Forelimb muscle (tissue), 1 donor: Measurements from ENCODE around the gene SGCA. TPM values are rescaled to one million over a fixed set of nuclear protein-coding genes. Genes with fewer than 3 reads are reported as not detected.

Experiments used
- DNase-seq: peaks from one replicate; pipeline ENCODE4 v3.0.0-alpha.2; 2013; ENCODE audit warnings: low read depth
- polyA plus RNA-seq: library from polyadenylated mRNA; unstranded; fragments of 120-200 nt; gene quantifications from one replicate; pipeline ENCODE4 v1.2.1, GENCODE V29; 2013; ENCODE audit not compliant: insufficient read length

Gene SGCA
- polyA plus RNA-seq, 1 donor: 368 TPM

- DNase-seq: no peak
These were observed 31.3 kb upstream of the SGCA start for GRCh38 chr17:50134206-50135110.

DNA sequence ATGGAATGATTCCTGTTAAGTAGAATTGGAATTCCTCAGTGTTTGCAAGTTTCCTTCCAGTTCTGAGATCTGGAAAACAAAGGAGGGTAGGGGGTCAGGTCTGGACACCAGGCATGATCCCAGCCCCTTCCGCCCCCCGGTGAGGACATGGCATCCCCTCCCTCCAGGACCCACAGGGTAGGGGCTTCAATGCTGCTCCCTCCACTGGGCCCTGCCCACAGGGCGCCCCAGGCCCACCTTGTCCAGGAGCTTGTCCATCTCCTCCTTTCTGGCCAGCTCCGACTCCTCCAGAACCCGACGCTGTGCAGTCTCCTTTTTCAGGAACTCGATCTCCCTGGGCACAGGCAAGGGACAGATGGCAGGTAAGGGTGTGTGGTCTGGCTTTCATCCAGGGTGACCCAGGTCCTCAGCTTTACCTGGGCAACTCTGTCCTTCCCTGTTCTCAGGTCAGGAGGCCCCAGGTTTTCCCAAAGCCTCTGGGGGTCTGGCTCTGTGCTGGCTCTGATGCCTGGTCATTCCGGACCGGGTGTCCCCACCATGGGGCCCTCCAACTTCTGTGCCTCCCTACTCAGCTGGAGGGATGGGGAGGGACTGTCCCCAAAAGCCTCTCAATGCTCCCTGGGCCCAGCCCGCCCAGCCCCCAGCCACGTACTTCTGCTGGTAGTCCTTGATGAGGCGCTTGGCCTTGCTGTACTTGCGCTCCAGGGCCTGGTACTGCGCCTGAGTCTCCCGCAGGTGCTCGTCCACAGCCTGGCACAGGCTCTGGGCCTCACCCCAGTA, 30.3 kb upstream of the SGCA start:
- no peak for DNase-seq

- DNase-seq: no peak
These were observed 29.6 kb upstream of the SGCA start for GRCh38 chr17:50136096-50136687.

GRCh38 chr17:50137042-50137441, 28.8 kb upstream of the SGCA start:
- DNase-seq: no peak

GRCh38 chr17:50139185-50139783, 26.5 kb upstream of the SGCA start:
- DNase-seq: no peak

- DNase-seq: no peak
These were observed 25.6 kb upstream of the SGCA start for GRCh38 chr17:50139950-50140885.

DNA sequence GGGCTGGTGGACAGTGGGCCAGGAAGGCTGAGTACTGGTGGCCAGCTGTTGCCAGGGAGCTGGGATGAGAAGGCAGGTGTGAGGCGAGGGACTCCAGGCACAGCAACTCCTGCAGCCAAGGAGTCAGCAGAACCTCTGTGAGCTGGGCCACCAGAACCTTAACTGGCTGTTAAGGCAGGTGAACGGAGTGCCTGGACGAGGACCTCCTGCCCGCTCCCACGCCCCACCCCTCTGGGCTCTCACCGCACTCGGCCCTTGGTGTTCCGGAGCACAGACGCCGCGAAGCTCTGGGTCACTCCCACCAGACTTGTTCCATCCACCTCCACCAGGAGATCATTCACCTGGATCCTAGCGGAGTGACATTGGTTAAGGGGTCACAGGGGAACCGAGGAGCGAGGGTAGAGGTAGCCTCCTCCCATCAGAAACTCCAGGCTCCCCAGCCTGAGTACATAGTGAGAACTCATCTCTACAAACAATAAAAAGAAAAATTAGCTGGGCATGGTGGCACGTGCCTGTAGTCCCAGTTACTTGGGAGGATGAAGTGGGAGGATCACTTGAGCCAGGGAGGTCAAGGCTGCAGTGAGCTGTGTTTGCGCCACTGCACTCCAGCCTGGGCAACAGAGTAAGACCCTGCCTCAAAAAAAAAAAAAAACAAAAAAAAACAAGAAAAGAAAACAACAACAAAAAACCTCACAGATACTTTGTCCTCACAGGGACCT, 24.6 kb upstream of the SGCA start:
- no peak for DNase-seq

- DNase-seq: no peak
These were observed 24.1 kb upstream of the SGCA start for GRCh38 chr17:50141745-50142110.

GRCh38 chr17:50143461-50144176, 22.2 kb upstream of the SGCA start:
- no peak for DNase-seq

DNA sequence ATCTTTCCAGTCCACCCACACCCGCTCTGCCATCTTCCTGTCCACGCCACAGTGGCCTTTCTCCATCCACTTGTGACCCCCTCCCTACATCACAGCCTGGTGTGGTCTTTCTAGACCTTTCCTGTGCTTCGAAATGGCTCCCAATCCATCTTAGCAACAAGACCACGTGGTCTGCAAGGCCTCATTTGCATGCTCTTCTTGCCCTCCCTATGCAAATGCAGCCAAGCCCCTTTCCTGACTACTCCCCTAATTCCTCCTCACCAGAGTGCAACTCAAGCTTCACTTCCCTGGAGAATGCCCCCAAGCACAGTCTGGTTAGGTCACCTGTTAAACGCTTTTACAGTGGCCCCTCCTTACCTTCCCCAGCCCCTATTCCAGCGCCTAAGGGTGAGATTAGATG, 21.4 kb upstream of the SGCA start:
- no peak for DNase-seq

DNA sequence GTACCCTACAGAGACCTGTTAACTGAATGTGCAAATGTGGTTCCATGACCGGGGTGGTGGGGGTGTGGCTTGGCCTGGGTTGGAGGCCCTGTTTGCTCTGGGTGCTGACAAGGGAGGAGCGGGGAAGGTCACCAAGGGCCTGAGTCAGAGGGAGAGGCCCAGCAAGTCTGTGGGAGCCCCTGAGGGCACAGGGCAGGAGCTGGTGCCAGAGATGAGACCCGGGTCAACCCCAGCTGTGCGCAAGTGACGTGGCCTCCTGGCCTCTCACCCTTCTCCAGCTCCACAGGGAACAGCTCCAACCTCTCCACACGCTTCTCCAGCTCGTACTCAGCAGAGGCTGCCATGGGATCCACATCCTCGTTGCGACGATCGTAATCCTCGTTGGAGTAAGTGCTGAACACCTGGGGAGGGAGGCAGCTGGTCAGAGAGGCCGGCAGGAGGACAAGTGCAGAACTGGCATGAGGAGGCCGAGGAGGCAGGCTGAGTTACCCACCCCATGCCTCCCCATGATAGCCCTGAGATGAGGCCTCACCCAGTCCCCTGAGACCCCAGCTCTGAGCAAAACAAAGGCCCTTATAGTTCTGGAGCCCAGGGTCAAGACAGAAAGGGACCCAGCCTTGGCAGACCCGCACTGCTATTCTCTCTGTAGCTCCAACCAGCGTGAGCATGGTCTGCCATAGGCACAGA, 20.8 kb upstream of the SGCA start:
- no peak for DNase-seq

DNA sequence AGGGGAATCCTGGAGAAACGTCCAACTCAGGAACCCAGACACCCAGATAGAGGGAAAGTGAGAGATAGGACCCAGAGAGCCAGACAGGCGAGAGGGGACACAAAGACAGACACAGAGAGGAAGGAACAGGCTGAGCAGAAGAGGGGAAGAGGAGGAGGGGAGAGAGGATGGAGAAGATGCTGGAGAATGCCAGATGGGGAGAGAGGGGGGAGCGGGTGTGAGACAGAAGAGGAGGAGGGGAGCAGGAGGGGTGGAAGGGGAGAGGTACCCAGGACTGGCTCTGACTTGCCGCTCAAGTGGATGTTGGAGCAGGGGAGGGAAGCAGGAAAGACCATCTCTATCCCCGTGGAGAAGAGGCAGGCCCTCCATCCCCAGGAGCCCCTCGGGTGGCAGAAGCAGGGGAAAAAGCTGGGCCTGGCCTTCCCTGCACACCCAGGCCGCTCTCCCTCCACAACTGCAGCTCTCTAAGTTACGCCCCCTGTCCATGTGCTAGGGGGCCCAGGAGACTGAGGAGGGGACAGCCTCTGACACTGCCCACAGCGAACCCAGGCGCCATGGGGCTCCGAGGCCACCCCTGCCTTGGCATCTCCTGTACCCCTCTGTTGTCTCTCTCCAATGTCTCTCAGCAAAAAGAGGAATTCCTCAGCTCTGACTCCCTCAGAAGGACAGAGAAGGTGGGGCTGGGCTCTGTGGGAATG, 20.1 kb upstream of the SGCA start:
- DNase-seq: no peak

GRCh38 chr17:50146230-50146926, 19.4 kb upstream of the SGCA start:
- no peak for DNase-seq

DNA sequence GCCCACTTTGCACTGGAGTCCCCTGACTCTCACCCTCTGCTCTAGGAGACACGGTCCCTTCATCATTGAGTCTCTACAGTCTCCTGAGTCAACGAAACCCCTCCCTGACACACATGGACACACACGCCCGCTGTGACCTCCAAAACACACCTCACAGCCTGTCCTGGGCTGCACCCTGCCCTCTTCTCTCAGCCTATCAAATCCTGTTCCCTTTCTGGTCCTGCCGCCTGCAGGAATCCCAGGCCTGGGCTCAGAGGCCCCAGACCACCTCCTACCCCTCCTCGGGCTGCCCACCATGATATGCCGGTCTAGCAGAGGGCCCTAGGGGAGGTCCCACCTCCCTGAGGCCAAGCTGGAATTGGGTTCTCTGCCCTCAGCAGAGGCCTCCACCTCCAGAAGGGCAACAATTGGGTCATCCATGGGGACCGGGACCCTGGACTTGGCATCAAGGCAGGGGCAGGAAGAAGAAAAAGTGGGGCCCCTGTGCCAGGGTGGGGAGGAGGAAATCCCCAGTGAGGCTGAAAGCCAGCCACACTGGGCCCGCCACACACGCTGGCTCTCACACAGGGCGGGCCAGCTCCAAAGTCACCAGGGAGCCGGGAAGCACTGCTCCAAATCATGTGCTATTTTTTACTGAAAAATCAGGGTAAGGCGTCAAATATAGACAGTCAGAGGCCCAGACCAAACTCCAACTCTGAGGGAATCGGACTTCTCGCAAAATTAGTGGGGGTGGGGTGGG, 18.7 kb upstream of the SGCA start:
- DNase-seq: no peak

GRCh38 chr17:50147841-50148225, 18.0 kb upstream of the SGCA start:
- no peak for DNase-seq

DNA sequence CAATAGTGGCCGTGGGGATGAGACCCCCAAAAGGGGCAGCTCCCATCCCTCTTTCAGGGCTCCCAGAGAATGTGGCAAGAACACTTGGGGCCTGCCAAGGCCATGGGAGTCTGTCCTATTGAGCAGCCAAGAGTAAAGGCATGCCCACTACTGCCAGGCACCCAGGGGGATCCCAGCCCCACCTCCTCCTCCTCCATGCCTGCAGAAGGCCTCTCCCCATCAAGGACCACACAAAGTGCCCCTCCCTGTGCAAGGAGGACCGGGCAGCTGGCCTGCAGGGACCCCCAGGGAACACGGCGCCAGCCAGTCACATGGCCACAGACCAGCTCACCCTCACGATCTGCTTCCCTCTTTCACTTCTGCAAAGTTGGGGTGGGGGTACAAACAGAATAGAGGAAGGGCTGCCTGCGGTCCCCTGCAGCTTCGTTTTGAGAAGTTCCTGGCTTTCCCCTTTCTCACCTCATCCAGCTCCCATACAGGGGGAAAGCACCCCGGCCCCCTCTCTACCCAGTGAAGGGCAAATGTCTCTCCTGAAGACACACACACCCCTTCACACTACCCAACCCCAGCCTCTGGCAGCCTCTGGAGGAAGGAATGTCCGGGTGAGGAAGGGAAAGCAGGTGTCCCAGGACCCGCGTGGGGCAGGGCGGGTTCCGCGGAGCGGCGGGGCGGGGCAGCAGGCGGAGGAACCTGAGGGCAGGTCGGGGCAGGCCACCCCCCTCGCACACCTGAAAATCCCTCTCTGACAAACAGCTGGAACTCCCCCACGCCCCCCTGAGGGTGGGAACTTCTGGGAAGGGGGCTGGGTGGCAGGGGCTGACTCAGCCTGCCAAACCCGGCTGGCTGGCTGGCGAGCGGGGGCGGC, 17.3 kb upstream of the SGCA start:
- no peak for DNase-seq
